ENCODE measurements around the gene MT1M.

- TF ChIP-seq EZH2phosphoT487 (IDR thresholded peaks at IDR 0.05; ENCODE audit: unreplicated experiment): no peak
- no peak for TF ChIP-seq ZNF331 (CRISPR knock-in tag; IDR thresholded peaks at IDR 0.05; ENCODE audit: low read depth)
- no peak for TF ChIP-seq EZH2 (IDR thresholded peaks at IDR 0.05; ENCODE audit: low read depth, unreplicated experiment)
- no peak for TF ChIP-seq CTCF (conservative IDR thresholded peaks at IDR 0.05; ENCODE audit: low read depth in 2 of 2)
- no peak for TF ChIP-seq POLR2AphosphoS5 (IDR thresholded peaks at IDR 0.05; ENCODE audit: low read depth)
Measured at GRCh38 chr16:56606071-56606475, 26.4 kb upstream of the MT1M start.

Data from GM23338 (cell line).